GM12872 (cell line): ENCODE results near the gene LAMC2.

Experiments
- CTCF ChIP-seq: IDR thresholded peaks from 3 replicates; pipeline ENCODE4 v1.5.1; 2011; ENCODE audit warnings: low read depth, mild to moderate bottlenecking, low read length, moderate library complexity; ENCODE audit not compliant: insufficient read depth

LAMC2 gene

GRCh38 chr1:183185941-183186490, at the start of gene LAMC2:
Gene LAMC2 (plus strand): TSS chr1:183186264. CDS start chr1:183186353, 89 bp downstream.
- TF ChIP-seq CTCF, result no peak

- no peak for TF ChIP-seq CTCF
Observed at GRCh38 chr1:183137782-183138181, 48.3 kb upstream of the LAMC2 start.

GRCh38 chr1:183138301-183138700, 47.8 kb upstream of the LAMC2 start:
- no peak for TF ChIP-seq CTCF

GRCh38 chr1:183139281-183139942, 46.7 kb upstream of the LAMC2 start:
- TF ChIP-seq CTCF, result no peak

- no peak for TF ChIP-seq CTCF
Observed at GRCh38 chr1:183140633-183141032, 45.4 kb upstream of the LAMC2 start.

GRCh38 chr1:183142171-183142570, 43.9 kb upstream of the LAMC2 start:
- TF ChIP-seq CTCF, result no peak

- no peak for TF ChIP-seq CTCF
Observed at GRCh38 chr1:183143576-183144315, 42.3 kb upstream of the LAMC2 start.
